ENCODE measurements around the gene NFAM1. TPM values are rescaled to one million over a fixed set of nuclear protein-coding genes. Genes with fewer than 3 reads are reported as not detected.

NFAM1 gene
- total and polyA plus RNA-seq, 2 experiments from 2014 or later = 0.11 to 0.49 TPM

- Histone ChIP-seq H3K36me3 (ENCODE audit: insufficient read depth) (no peaks in the 10 kb centered on the region), H3K4me2 (no peak overlapping the region), H4K20me1 (replicated peaks; ENCODE audit: insufficient read depth) (no peaks in the 10 kb centered on the region), H3K4me3 (no peak overlapping the region), H3K9me2 (ENCODE audit: insufficient read depth) (no peaks in the 10 kb centered on the region), H3F3A (replicated peaks; ENCODE audit: low read depth) (no peaks in the 10 kb centered on the region), H3K79me2 (replicated peaks; ENCODE audit: insufficient read depth) (no peaks in the 10 kb centered on the region), H2AFZ (no peak overlapping the region), H3K4me1 (ENCODE audit: insufficient read depth) (peaks cover 14% of the 10 kb centered on the region), H3K27ac (ENCODE audit: low read depth) (no peak overlapping the region), H3K27me3 (ENCODE audit: insufficient read depth) (no peaks in the 10 kb centered on the region)
- no peaks in the 10 kb centered on the region for H3K36me3 Mint-ChIP-seq (ENCODE audit: low read depth)
- no peak for TF ChIP-seq CTCF (conservative IDR thresholded peaks at IDR 0.05; ENCODE audit: low read depth in 2 of 2)
- no peak for TF ChIP-seq REST (IDR thresholded peaks at IDR 0.05; ENCODE audit: unreplicated experiment)
- no peak for TF ChIP-seq ZNF462 (CRISPR knock-in tag; IDR thresholded peaks at IDR 0.05)
- TF ChIP-seq EZH2 (IDR thresholded peaks at IDR 0.05; ENCODE audit: low read depth, unreplicated experiment) = no peak
- no peak overlapping the region; the same call in 1 of the 2 replicates for H3K27ac Mint-ChIP-seq
- H3K9me3 Mint-ChIP-seq = no peaks in the 10 kb centered on the region
- DNase-seq (ENCODE audit: low spot score) (no peak), ATAC-seq (no peak)
- no peak overlapping the region for H3K4me3 Mint-ChIP-seq
- H3K4me1 Mint-ChIP-seq = peaks cover 29% of the 10 kb centered on the region
- H3K27me3 Mint-ChIP-seq (ENCODE audit: insufficient read depth, low read depth, poor library complexity) = peaks cover 9% of the 10 kb centered on the region
Observed at GRCh38 chr22:42417645-42418305, 14.4 kb downstream of the NFAM1 start.

All from GM23338 (cell line).